ENCODE data around the gene TBCD.

The TBCD gene

GRCh38 chr17:82973456-82974135, 221.7 kb downstream of the TBCD start:
- DNase-seq (ENCODE audit: low read depth) = no peak
- no peak overlapping the region for H3K4me3 ChIP-seq (ENCODE audit: low read depth, low read length)
- TF ChIP-seq CTCF (IDR thresholded peaks at IDR 0.05; ENCODE audit: control insufficient read depth, extremely low read depth, insufficient read depth) = no peak

- no peak for TF ChIP-seq CTCF (IDR thresholded peaks at IDR 0.05; ENCODE audit: control insufficient read depth, extremely low read depth, insufficient read depth)
- H3K4me3 ChIP-seq (ENCODE audit: low read depth, low read length) = no peak overlapping the region
- no peak for DNase-seq (ENCODE audit: low read depth)
These were observed 222.5 kb downstream of the TBCD start for GRCh38 chr17:82974136-82974952.

- no peak for TF ChIP-seq CTCF (IDR thresholded peaks at IDR 0.05; ENCODE audit: control insufficient read depth, extremely low read depth, insufficient read depth)
- no peak overlapping the region for H3K4me3 ChIP-seq (ENCODE audit: low read depth, low read length)
- DNase-seq (ENCODE audit: low read depth) = no peak
These were observed 225.2 kb downstream of the TBCD start for GRCh38 chr17:82976982-82977488.

- no peak for DNase-seq (ENCODE audit: low read depth)
- H3K4me3 ChIP-seq (ENCODE audit: low read depth, low read length) = no peak overlapping the region
- TF ChIP-seq CTCF (IDR thresholded peaks at IDR 0.05; ENCODE audit: control insufficient read depth, extremely low read depth, insufficient read depth) = no peak
These were observed 225.7 kb downstream of the TBCD start for GRCh38 chr17:82977606-82978005.

- no peak overlapping the region for H3K4me3 ChIP-seq (ENCODE audit: low read depth, low read length)
- no peak for TF ChIP-seq CTCF (IDR thresholded peaks at IDR 0.05; ENCODE audit: control insufficient read depth, extremely low read depth, insufficient read depth)
- no peak for DNase-seq (ENCODE audit: low read depth)
These were observed 227.0 kb downstream of the TBCD start for GRCh38 chr17:82978765-82979349.

GRCh38 chr17:82979718-82980117, 227.9 kb downstream of the TBCD start:
- DNase-seq (ENCODE audit: low read depth) = no peak
- no peak overlapping the region for H3K4me3 ChIP-seq (ENCODE audit: low read depth, low read length)
- no peak for TF ChIP-seq CTCF (IDR thresholded peaks at IDR 0.05; ENCODE audit: control insufficient read depth, extremely low read depth, insufficient read depth)

All from LNCaP clone FGC (cell line).